SK-N-SH (cell line): ENCODE data around the gene MLYCD. TPM values are rescaled to one million over a fixed set of nuclear protein-coding genes. Genes with fewer than 3 reads are reported as not detected.
A peak's percentile ranks its signal among the peaks of the same experiment; 100 is the strongest.

Experiments used
- CTCF ChIA-PET: fragments of 300-600, 350-600 bp; formaldehyde crosslinking; extraction: SDS; loops from one replicate; lab custom pipeline; 2021; lab: Yijun Ruan, JAX
- POLR2A ChIA-PET: fragments of 350-600 bp; sonication (Branson Sonifier 250); formaldehyde crosslinking; extraction: SDS; loops from one replicate; lab custom pipeline; 2020; ENCODE audit warnings: antibody characterized with exemption, inconsistent platforms; lab: Yijun Ruan, JAX
- DNase-seq: peaks from one replicate; pipeline ENCODE4 v3.0.0; 2012
- H2AFZ ChIP-seq: fragments of 200-600 bp; sonication (generic); 2 replicates; pipeline ENCODE4 v1.8.1; 2016; ENCODE audit warnings: antibody characterized with exemption, mild to moderate bottlenecking, low read depth
- H3F3A ChIP-seq: fragments of 200-600 bp; sonication (generic); replicated peaks from 2 replicates; pipeline ENCODE3; 2016; ENCODE audit warnings: antibody characterized with exemption, mild to moderate bottlenecking; ENCODE audit not compliant: insufficient read depth
- H3K27ac ChIP-seq, 2 experiments: fragments of 200-500 bp in 1 of 2; fragments of 200-600 bp in 1 of 2; sonication (Bioruptor generic) in 1 of 2; sonication (generic), shearing (Covaris generic) in 1 of 2; 2 replicates each; pipeline versions ENCODE4 v1.5.1 to v1.6.1; 2014 to 2016; ENCODE audit warnings: low read depth in 2 of 2, inconsistent platforms in 1 of 2, low read length in 1 of 2, mild to moderate bottlenecking in 1 of 2, mixed read lengths in 1 of 2
- H3K27me3 ChIP-seq: fragments of 200-600 bp; sonication (generic), shearing (Covaris generic); 2 replicates; pipeline ENCODE4 v1.6.1; 2016; ENCODE audit warnings: mixed run types; ENCODE audit not compliant: insufficient read depth
- H3K36me3 ChIP-seq, 2 experiments: fragments of 200-500 bp in 1 of 2; fragments of 200-600 bp in 1 of 2; sonication (Bioruptor generic) in 1 of 2; sonication (generic) in 1 of 2; replicated peaks in 1 of 2; 2 replicates each; pipeline versions ENCODE3 to v1.5.1; 2014 to 2016; ENCODE audit warnings: low read length in 1 of 2, mild to moderate bottlenecking in 1 of 2; ENCODE audit not compliant: insufficient read depth in 2 of 2, control insufficient read depth in 1 of 2
- H3K4me1 ChIP-seq, 2 experiments: fragments of 200-500 bp in 1 of 2; fragments of 200-600 bp in 1 of 2; sonication (Bioruptor generic) in 1 of 2; sonication (generic), shearing (Covaris generic) in 1 of 2; 2 replicates each; pipeline versions ENCODE4 v1.5.1 to v1.6.1; 2014 to 2016; ENCODE audit warnings: low read depth in 1 of 2, low read length in 1 of 2, mixed run types in 1 of 2; ENCODE audit not compliant: insufficient read depth in 2 of 2, control insufficient read depth in 1 of 2
- H3K4me2 ChIP-seq: fragments of 200-600 bp; sonication (generic), shearing (Covaris generic); 2 replicates; pipeline ENCODE4 v1.6.1; 2017; ENCODE audit warnings: mixed run types
- H3K4me3 ChIP-seq, 2 experiments: fragments of 200-500 bp in 1 of 2; fragments of 200-600 bp in 1 of 2; sonication (Bioruptor generic) in 1 of 2; sonication (generic), shearing (Covaris generic) in 1 of 2; 2 replicates each; pipeline versions ENCODE4 v1.5.1 to v1.8.1; 2014 to 2016; ENCODE audit warnings: low read depth in 2 of 2, inconsistent platforms in 1 of 2, low read length in 1 of 2, mild to moderate bottlenecking in 1 of 2, mixed read lengths in 1 of 2, moderate library complexity in 1 of 2
- H3K79me2 ChIP-seq: fragments of 200-600 bp; sonication (generic); 2 replicates; pipeline ENCODE4 v1.8.1; 2017; ENCODE audit warnings: mild to moderate bottlenecking; ENCODE audit not compliant: insufficient read depth
- H3K9ac ChIP-seq: fragments of 200-600 bp; sonication (generic); 2 replicates; pipeline ENCODE4 v1.6.1; 2017; ENCODE audit warnings: mixed run types
- H3K9me2 ChIP-seq: fragments of 200-600 bp; sonication (generic); 2 replicates; pipeline ENCODE4 v1.6.1; 2017; ENCODE audit warnings: mixed run types
- H3K9me3 ChIP-seq: fragments of 200-600 bp; sonication (generic); 2 replicates; pipeline ENCODE4 v1.6.1; 2017; ENCODE audit warnings: mixed run types, mild to moderate bottlenecking, moderate library complexity
- H4K20me1 ChIP-seq: fragments of 200-600 bp; sonication (generic); 2 replicates; pipeline ENCODE4 v1.6.1; 2017; ENCODE audit warnings: mild to moderate bottlenecking, mixed run types; ENCODE audit not compliant: insufficient read depth
- CHD2 ChIP-seq: fragments of 150-350 bp; IDR thresholded peaks from 2 replicates; pipeline ENCODE4 v1.6.1; 2018; ENCODE audit warnings: low read length; ENCODE audit not compliant: partially characterized antibody
- CTCF ChIP-seq: fragments of 200-600 bp; sonication (generic); IDR thresholded peaks from 2 replicates; pipeline ENCODE4 v1.6.1; 2017; ENCODE audit warnings: antibody characterized with exemption, mild to moderate bottlenecking, moderate library complexity
- ELF1 ChIP-seq: IDR thresholded peaks from 2 replicates; pipeline ENCODE4 v1.4.0; 2012
- EZH2phosphoT487 ChIP-seq: fragments of 200-600 bp; sonication (generic); IDR thresholded peaks from 2 replicates; pipeline ENCODE4 v1.6.1; 2017; ENCODE audit warnings: low read depth, mixed run types, mild to moderate bottlenecking, antibody characterized with exemption, moderate library complexity, borderline replicate concordance
- FOSL2 ChIP-seq: IDR thresholded peaks from 2 replicates; pipeline ENCODE4 v1.4.0; 2012; ENCODE audit warnings: low read depth, mild to moderate bottlenecking, moderate library complexity, borderline replicate concordance
- FOXM1 ChIP-seq: IDR thresholded peaks from 2 replicates; pipeline ENCODE4 v1.4.0; 2012; ENCODE audit warnings: low read depth, mild to moderate bottlenecking
- GABPA ChIP-seq: IDR thresholded peaks from 2 replicates; pipeline ENCODE4 v1.4.0; 2012; ENCODE audit warnings: low read depth, mild to moderate bottlenecking
- IRF3 ChIP-seq: fragments of 150-350 bp; IDR thresholded peaks from 2 replicates; pipeline ENCODE4 v1.6.1; 2016; ENCODE audit warnings: mild to moderate bottlenecking, low read depth, low read length
- JUND ChIP-seq: IDR thresholded peaks from 2 replicates; pipeline ENCODE4 v1.4.0; 2012
- MXI1 ChIP-seq: IDR thresholded peaks from 2 replicates; pipeline ENCODE4 v1.6.1; 2012; ENCODE audit warnings: mild to moderate bottlenecking, low read depth, low read length, improper control_type of control experiment
- PBX3 ChIP-seq: IDR thresholded peaks from 2 replicates; pipeline ENCODE4; 2012
- POLR2AphosphoS5 ChIP-seq: IDR thresholded peaks from 2 replicates; pipeline ENCODE4 v1.6.1; 2012; ENCODE audit warnings: low read depth, low read length
- RAD21 ChIP-seq: IDR thresholded peaks from 2 replicates; pipeline ENCODE4 v1.6.1; 2012; ENCODE audit warnings: mild to moderate bottlenecking, low read length
- RCOR1 ChIP-seq: fragments of 150-350 bp; IDR thresholded peaks from 2 replicates; pipeline ENCODE4 v1.6.1; 2017; ENCODE audit warnings: antibody characterized with exemption, low read length
- REST ChIP-seq: IDR thresholded peaks from 2 replicates; pipeline ENCODE4 v1.6.1; 2012; ENCODE audit warnings: mild to moderate bottlenecking, low read depth, low read length, moderate library complexity
- RFX5 ChIP-seq: IDR thresholded peaks from 2 replicates; pipeline ENCODE4 v1.6.1; 2012; ENCODE audit warnings: mild to moderate bottlenecking, improper control_type of control experiment, low read length
- SIN3A ChIP-seq: IDR thresholded peaks from 2 replicates; pipeline ENCODE4 v1.6.1; 2012; ENCODE audit warnings: low read depth, mild to moderate bottlenecking, low read length, moderate library complexity, borderline replicate concordance
- SMC3 ChIP-seq: IDR thresholded peaks from 2 replicates; pipeline ENCODE4 v1.6.1; 2012; ENCODE audit warnings: low read depth, low read length, improper control_type of control experiment
- TAF1 ChIP-seq: IDR thresholded peaks from 2 replicates; pipeline ENCODE4 v1.6.1; 2012; ENCODE audit warnings: low read depth, mild to moderate bottlenecking, low read length, moderate library complexity, borderline replicate concordance
- USF1 ChIP-seq: IDR thresholded peaks from 2 replicates; pipeline ENCODE4 v1.4.0; 2012; ENCODE audit warnings: low read depth, borderline replicate concordance
- YY1 ChIP-seq: IDR thresholded peaks from 2 replicates; pipeline ENCODE4 v1.4.0; 2012; ENCODE audit warnings: low read depth, mild to moderate bottlenecking
- WGBS: methylation state at CpG from one replicate; pipeline ENCODE4 v1.1.6; 2017; ENCODE audit warnings: low lambda C conversion rate; 5-methylcytosine and 5-hydroxymethylcytosine counted together
- polyA plus RNA-seq, 3 experiments: library from polyadenylated mRNA; depleted of rRNA; stranded (reverse); fragments of >200 nt; gene quantifications; 2 replicates each; pipeline ENCODE4 v1.2.3, GENCODE V29; 2012

MLYCD gene
- polyA plus RNA-seq, 1 of the 3 experiments (the other 2 are of a cell fraction) = 2.4 TPM

GRCh38 chr16:83967838-83968305, 69.0 kb downstream of the MLYCD start, which contains the start of gene NECAB2:
TSS of gene NECAB2 (plus strand) at chr16:83968244. CDS start at chr16:83968649, 405 bp downstream.
- Histone ChIP-seq H3K4me2 (peak within 1 kb of the TSS; percentile 15; the same call in 1 of the 2 replicates), H3K79me2 (no peaks in the 10 kb centered on the region), H3K9ac (no peak within 1 kb of the TSS), H3K4me1 (no peaks in the 10 kb centered on the region), H3K36me3 (no peaks in the 10 kb centered on the region), H3F3A (no peaks in the 10 kb centered on the region), H2AFZ (no peak within 1 kb of the TSS), H3K9me2 (no peaks in the 10 kb centered on the region), H3K27ac (no peak within 1 kb of the TSS), H3K9me3 (no peaks in the 10 kb centered on the region), H3K4me3 (peak within 1 kb of the TSS in 1 of 2 experiments; percentile 32; a peak in 2 of 4 replicates), H4K20me1 (no peaks in the 10 kb centered on the region), H3K27me3 (no peaks in the 10 kb centered on the region)
- CTCF ChIA-PET = interaction anchor here (5.3 kb wide), 1 partner anchor 11 kb away, joined by 28 read pairs; no protein-coding TSS in a partner anchor
- 21% methylated on average over 17 of the region's 35 CpGs for WGBS
- peak; percentile 94 for DNase-seq
- POLR2A ChIA-PET = no interaction called here
- TF ChIP-seq YY1 (no peak), MXI1 (no peak), PBX3 (no peak), GABPA (no peak), CTCF (peak; percentile 73), SMC3 (peak; percentile 51), USF1 (no peak), POLR2AphosphoS5 (no peak), SIN3A (no peak), JUND (no peak), RCOR1 (no peak), TAF1 (no peak), IRF3 (no peak), RAD21 (peak; percentile 66), REST (no peak), FOXM1 (no peak), CHD2 (no peak), FOSL2 (no peak), ELF1 (no peak), RFX5 (no peak), EZH2phosphoT487 (no peak)
